ENCODE results near the gene SYCE1.

Gene SYCE1

GRCh38 chr10:133511408-133511807 lies 54.0 kb downstream of the SYCE1 start:
- DNase-seq: no peak

GRCh38 chr10:133509700-133510099 lies 55.7 kb downstream of the SYCE1 start:
- DNase-seq: no peak

Data from activated CD8-positive, alpha-beta memory T cell treated with anti-CD3 and anti-CD28 coated beads for 24 hours (primary cell).